ENCODE data around the gene LACTB.

LACTB gene

DNA sequence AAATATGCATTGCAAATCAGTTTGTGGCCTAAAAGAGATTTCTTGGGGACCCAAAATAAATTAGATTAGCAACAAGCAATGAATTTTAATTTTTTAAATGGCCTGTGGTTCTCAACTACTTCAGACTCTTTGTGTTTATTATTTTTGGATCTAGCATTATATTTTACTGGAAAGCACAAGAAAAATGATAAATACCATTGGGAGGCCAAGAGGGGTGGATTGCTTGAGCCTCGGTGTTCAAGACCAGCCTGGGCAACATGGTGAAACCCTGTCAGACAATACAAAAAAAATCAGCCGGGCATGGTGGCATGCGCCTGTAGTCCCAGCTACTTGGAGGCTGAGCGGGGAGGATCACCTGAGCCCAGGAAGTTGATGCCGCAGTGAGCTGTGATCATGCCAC, 13.6 kb downstream of the LACTB start:
- peaks cover 9% of the 10 kb centered on the region for H3K36me3 ChIP-seq (replicated peaks)
- TF ChIP-seq, protein P1, sequence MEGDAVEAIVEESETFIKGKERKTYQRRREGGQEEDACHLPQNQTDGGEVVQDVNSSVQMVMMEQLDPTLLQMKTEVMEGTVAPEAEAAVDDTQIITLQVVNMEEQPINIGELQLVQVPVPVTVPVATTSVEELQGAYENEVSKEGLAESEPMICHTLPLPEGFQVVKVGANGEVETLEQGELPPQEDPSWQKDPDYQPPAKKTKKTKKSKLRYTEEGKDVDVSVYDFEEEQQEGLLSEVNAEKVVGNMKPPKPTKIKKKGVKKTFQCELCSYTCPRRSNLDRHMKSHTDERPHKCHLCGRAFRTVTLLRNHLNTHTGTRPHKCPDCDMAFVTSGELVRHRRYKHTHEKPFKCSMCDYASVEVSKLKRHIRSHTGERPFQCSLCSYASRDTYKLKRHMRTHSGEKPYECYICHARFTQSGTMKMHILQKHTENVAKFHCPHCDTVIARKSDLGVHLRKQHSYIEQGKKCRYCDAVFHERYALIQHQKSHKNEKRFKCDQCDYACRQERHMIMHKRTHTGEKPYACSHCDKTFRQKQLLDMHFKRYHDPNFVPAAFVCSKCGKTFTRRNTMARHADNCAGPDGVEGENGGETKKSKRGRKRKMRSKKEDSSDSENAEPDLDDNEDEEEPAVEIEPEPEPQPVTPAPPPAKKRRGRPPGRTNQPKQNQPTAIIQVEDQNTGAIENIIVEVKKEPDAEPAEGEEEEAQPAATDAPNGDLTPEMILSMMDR (IDR thresholded peaks at IDR 0.05; ENCODE audit: low read depth, low read length, missing control alignments), result no peak
- DNase-seq, result no peak
- H3K4me3 ChIP-seq (ENCODE audit: low read depth, low read length), result no peak overlapping the region
- in situ Hi-C loops (cut with HindIII; ENCODE audit: low pct_ligation_motif_present, low sequenced_read_pairs), result no loop called here
- no peaks in the 10 kb centered on the region for H3K27me3 ChIP-seq (replicated peaks)
- peak overlapping the region; percentile 97 for H3K27ac ChIP-seq

DNA sequence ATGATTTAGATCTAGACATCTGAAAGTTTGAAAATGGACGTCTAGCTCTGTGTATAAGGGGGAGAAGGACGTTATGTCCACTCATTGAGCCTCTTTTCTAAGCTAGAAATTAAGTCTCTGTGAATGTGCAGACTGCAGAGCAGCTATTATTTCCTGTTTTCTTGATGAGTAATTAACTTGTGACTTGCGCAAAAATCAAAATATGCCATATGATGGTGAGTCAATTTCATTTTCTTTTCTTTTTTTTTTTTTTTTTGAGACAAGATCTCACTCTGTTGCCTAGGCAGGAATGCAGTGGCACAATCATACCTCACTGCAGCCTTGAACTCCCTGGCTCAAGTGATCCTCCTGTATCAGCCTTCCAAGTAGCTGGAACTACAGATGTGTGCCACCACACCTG, 14.1 kb downstream of the LACTB start:
- in situ Hi-C loops (cut with HindIII; ENCODE audit: low pct_ligation_motif_present, low sequenced_read_pairs), result no loop called here
- peak; percentile 65 for DNase-seq
- TF ChIP-seq, protein P1 (IDR thresholded peaks at IDR 0.05; ENCODE audit: low read depth, low read length, missing control alignments), result no peak
- Histone ChIP-seq H3K36me3 (replicated peaks) (peaks cover 9% of the 10 kb centered on the region), H3K27me3 (replicated peaks) (no peaks in the 10 kb centered on the region), H3K4me3 (ENCODE audit: low read depth, low read length) (no peak overlapping the region), H3K27ac (peak overlapping the region; percentile 97)

DNA sequence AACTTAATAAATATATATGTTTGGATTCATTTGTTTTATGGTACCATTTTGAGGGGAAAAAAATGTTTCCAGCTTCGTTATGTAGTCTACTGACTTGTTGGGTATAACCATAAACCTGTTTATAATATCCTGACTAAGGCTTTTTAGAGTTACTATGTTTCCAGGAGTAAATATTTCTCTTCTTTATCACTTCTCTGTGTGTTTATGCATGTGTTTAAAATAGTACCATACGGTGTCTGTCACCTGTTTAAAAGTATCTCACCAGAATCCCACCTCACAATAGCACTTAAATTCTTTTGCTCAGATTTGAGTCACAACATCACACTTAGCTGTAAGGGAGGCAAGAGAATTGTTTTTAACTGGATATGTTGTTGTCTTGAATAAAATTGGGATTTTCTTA, 15.1 kb downstream of the LACTB start:
- Histone ChIP-seq H3K27ac (peak overlapping the region; percentile 97), H3K27me3 (replicated peaks) (no peaks in the 10 kb centered on the region), H3K4me3 (ENCODE audit: low read depth, low read length) (no peak overlapping the region), H3K36me3 (replicated peaks) (peaks cover 4% of the 10 kb centered on the region)
- in situ Hi-C loops (cut with HindIII; ENCODE audit: low pct_ligation_motif_present, low sequenced_read_pairs), result no loop called here
- TF ChIP-seq, protein P1 (IDR thresholded peaks at IDR 0.05; ENCODE audit: low read depth, low read length, missing control alignments), result no peak
- DNase-seq, result no peak

DNA sequence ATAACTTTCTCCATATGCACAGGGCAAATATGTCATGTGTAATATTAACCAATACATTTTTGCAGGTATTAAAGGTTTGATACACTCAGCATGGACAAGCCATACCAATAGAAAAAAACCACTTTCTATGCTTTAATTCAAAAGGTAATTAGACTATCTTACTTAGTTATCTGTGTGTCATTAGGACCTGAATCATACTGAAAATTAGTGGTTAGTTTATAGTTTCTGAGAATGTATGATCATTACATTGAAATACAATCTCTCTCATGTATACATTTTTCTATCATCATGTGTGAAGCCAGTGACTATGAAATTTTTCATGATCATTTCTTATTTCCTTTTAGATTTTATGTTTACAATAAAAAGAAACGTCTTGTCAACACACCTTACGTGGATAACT, 19.3 kb downstream of the LACTB start:
- Histone ChIP-seq H3K27me3 (replicated peaks) (no peaks in the 10 kb centered on the region), H3K4me3 (ENCODE audit: low read depth, low read length) (no peak overlapping the region), H3K27ac (no peak overlapping the region), H3K36me3 (replicated peaks) (peaks cover 4% of the 10 kb centered on the region)
- TF ChIP-seq, protein P1 (IDR thresholded peaks at IDR 0.05; ENCODE audit: low read depth, low read length, missing control alignments), result no peak
- in situ Hi-C loops (cut with HindIII; ENCODE audit: low pct_ligation_motif_present, low sequenced_read_pairs), result no loop called here
- DNase-seq, result no peak

DNA sequence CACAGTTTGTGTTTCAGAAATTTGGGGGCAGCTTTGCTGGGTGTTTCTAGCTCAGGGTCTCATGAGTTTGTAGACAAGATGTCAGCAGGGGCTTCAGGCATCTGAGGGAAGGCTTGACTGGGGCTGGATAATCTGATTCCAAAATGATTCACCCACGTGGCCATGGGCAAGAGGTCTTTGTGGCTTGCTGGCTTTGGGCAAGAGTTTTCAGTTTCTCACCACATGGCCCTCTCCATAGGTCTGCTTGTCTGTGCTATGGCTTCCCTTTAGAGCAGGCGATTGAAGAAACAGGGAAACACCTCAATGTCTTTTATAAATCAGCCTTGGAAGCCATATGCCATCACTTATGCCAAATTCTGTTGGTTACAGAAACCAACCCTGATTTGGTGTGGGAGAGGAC, 23.8 kb downstream of the LACTB start:
- Histone ChIP-seq H3K27me3 (replicated peaks) (no peaks in the 10 kb centered on the region), H3K4me3 (ENCODE audit: low read depth, low read length) (no peak overlapping the region), H3K36me3 (replicated peaks) (peaks cover 12% of the 10 kb centered on the region), H3K27ac (no peak overlapping the region)
- no peak for DNase-seq
- TF ChIP-seq, protein P1 (IDR thresholded peaks at IDR 0.05; ENCODE audit: low read depth, low read length, missing control alignments), result no peak
- in situ Hi-C loops (cut with HindIII; ENCODE audit: low pct_ligation_motif_present, low sequenced_read_pairs), result no loop called here

DNA sequence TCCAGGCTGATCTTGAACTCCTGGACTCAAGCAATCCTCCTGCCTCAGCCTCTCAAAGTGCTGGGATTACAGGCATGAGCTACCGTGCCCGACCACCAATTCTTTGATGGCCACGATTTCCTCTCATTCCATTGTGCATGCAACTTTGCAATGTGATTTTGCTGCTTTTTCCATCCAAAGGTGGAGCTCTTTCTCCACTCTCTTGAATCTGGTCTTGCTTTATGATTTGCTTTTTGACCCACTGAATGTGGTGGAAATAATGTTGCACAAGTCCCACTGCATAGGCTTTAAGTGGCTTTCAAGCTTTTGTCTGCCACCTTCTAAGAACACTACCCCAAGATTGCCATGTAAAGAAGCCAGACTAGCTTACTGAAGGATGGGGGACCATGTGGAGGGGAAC, 25.0 kb downstream of the LACTB start:
- Histone ChIP-seq H3K27me3 (replicated peaks) (no peaks in the 10 kb centered on the region), H3K27ac (no peak overlapping the region), H3K4me3 (ENCODE audit: low read depth, low read length) (no peak overlapping the region), H3K36me3 (replicated peaks) (peaks cover 16% of the 10 kb centered on the region)
- TF ChIP-seq, protein P1 (IDR thresholded peaks at IDR 0.05; ENCODE audit: low read depth, low read length, missing control alignments), result peak; percentile 22
- DNase-seq, result peak; percentile 23
- in situ Hi-C loops (cut with HindIII; ENCODE audit: low pct_ligation_motif_present, low sequenced_read_pairs), result no loop called here
